HCT116 (cell line): ENCODE measurements around the gene FHL2. TPM values are rescaled to one million over a fixed set of nuclear protein-coding genes. Genes with fewer than 3 reads are reported as not detected.

Source experiments
- ATAC-seq: fragments of 200-7000 bp; cut with Tn5 transposase; 2 replicates; pipeline ENCODE4 v1.9.1; 2020; ENCODE audit warnings: mild to moderate bottlenecking, moderate library complexity
- BruUV-seq: library from RNA; stranded (reverse); fragments of 400-500 nt; replicated peaks from 2 replicates; lab custom pipeline; 2021; lab: Mats Ljungman, UMichigan
- CTCF ChIA-PET: fragments of 300-600 bp; sonication (Branson Sonifier 250); formaldehyde crosslinking; loops from one replicate; lab custom pipeline; 2021; ENCODE audit warnings: antibody characterized with exemption; lab: Charles Lee
- POLR2A ChIA-PET: fragments of 300-600, 350-600 bp; sonication (Branson Sonifier 250); formaldehyde crosslinking; loops from one replicate; lab custom pipeline; 2021; ENCODE audit warnings: antibody characterized with exemption; lab: Charles Lee
- RAD21 ChIA-PET, 2 experiments: fragments of 300-600 bp; sonication (Branson Sonifier 250); formaldehyde crosslinking; loops; one replicate each; lab custom pipeline; 2023; ENCODE audit warnings: low total read pairs in 2 of 2; ENCODE audit not compliant: uncharacterized antibody in 2 of 2, unreplicated experiment in 2 of 2, low non-redundant PET in 1 of 2; lab: Charles Lee
- DNase-seq: peaks from one replicate; pipeline ENCODE4 v3.0.0-alpha.2; 2010; ENCODE audit warnings: low read depth, low spot score
- H2AFZ ChIP-seq: fragments of 200-600 bp; shearing (Covaris generic), sonication (generic); 2 replicates; pipeline ENCODE4 v1.6.1; 2017; ENCODE audit warnings: low read depth, mixed run types, mixed read lengths, antibody characterized with exemption, low read length; ENCODE audit not compliant: poor library complexity, severe bottlenecking
- H3K27ac ChIP-seq: 2 replicates; pipeline ENCODE4 v1.5.1; 2012; ENCODE audit warnings: low read depth, low read length
- H3K27me3 ChIP-seq: fragments of 200-600 bp; sonication (generic); 2 replicates; pipeline ENCODE4 v1.6.1; 2016; ENCODE audit warnings: mixed run types, low read length, mixed read lengths; ENCODE audit not compliant: insufficient read depth
- H3K36me3 ChIP-seq, 2 experiments: fragments of 200-500 bp in 1 of 2; fragments of 200-600 bp in 1 of 2; sonication (Bioruptor generic) in 1 of 2; sonication (generic) in 1 of 2; 2 replicates each; pipeline versions ENCODE4 v1.5.1 to v1.6.1; 2014 to 2016; ENCODE audit warnings: low read length in 2 of 2, inconsistent platforms in 1 of 2, mixed read lengths in 1 of 2, mixed run types in 1 of 2; ENCODE audit not compliant: insufficient read depth in 2 of 2, control insufficient read depth in 1 of 2
- H3K4me1 ChIP-seq, 2 experiments: fragments of 200-600 bp in 1 of 2; sonication (generic) in 1 of 2; 2 replicates each; pipeline versions ENCODE4 v1.5.1 to v1.6.1; 2012 to 2017; ENCODE audit warnings: low read length in 2 of 2, inconsistent platforms in 1 of 2, mild to moderate bottlenecking in 1 of 2, mixed read lengths in 1 of 2, mixed run types in 1 of 2, moderate library complexity in 1 of 2; ENCODE audit not compliant: insufficient read depth in 2 of 2, control insufficient read depth in 1 of 2
- H3K4me2 ChIP-seq: fragments of 200-600 bp; sonication (generic); 2 replicates; pipeline ENCODE4 v1.6.1; 2017; ENCODE audit warnings: mixed run types, low read length, mixed read lengths
- H3K4me3 ChIP-seq, 2 experiments: fragments of 200-600 bp in 1 of 2; sonication (generic) in 1 of 2; replicated peaks in 1 of 2; 2 replicates each; pipeline ENCODE4 v1.5.1; 2011 to 2016; ENCODE audit warnings: low read length in 2 of 2, control low read depth in 1 of 2, low read depth in 1 of 2, mild to moderate bottlenecking in 1 of 2, mixed read lengths in 1 of 2, mixed run types in 1 of 2
- H3K79me2 ChIP-seq: fragments of 200-600 bp; sonication (generic); 2 replicates; pipeline ENCODE4 v1.6.1; 2017; ENCODE audit warnings: mild to moderate bottlenecking, mixed run types, low read length, moderate library complexity, mixed read lengths; ENCODE audit not compliant: insufficient read depth
- H3K9ac ChIP-seq: fragments of 200-600 bp; sonication (generic); 2 replicates; pipeline ENCODE4 v1.6.1; 2016; ENCODE audit warnings: low read length, mixed read lengths
- H3K9me2 ChIP-seq: fragments of 200-600 bp; sonication (generic), shearing (Covaris generic); 2 replicates; pipeline ENCODE4 v1.6.1; 2017; ENCODE audit warnings: mixed run types, mild to moderate bottlenecking, moderate library complexity; ENCODE audit not compliant: insufficient read depth
- H3K9me3 ChIP-seq, 2 experiments: fragments of 200-500 bp in 1 of 2; fragments of 200-600 bp in 1 of 2; sonication (Bioruptor generic) in 1 of 2; sonication (generic) in 1 of 2; 2 replicates each; pipeline ENCODE4 v1.6.1; 2014 to 2017; ENCODE audit warnings: low read length in 2 of 2, mixed read lengths in 2 of 2, inconsistent platforms in 1 of 2, low read depth in 1 of 2, mild to moderate bottlenecking in 1 of 2, mixed run types in 1 of 2, moderate library complexity in 1 of 2; ENCODE audit not compliant: control insufficient read depth in 1 of 2, insufficient read depth in 1 of 2
- H4K20me1 ChIP-seq: fragments of 200-600 bp; sonication (generic), shearing (Covaris generic); 2 replicates; pipeline ENCODE4 v1.6.1; 2017; ENCODE audit warnings: mixed run types, mild to moderate bottlenecking, moderate library complexity; ENCODE audit not compliant: insufficient read depth
- CBX3 ChIP-seq: IDR thresholded peaks from 2 replicates; pipeline ENCODE4 v1.6.1; 2012; ENCODE audit warnings: low read depth
- ELF1 ChIP-seq: IDR thresholded peaks from 2 replicates; pipeline ENCODE4 v1.6.1; 2012; ENCODE audit warnings: low read depth, borderline replicate concordance
- EZH2 ChIP-seq: fragments of 200-600 bp; sonication (generic); IDR thresholded peaks from 2 replicates; pipeline ENCODE4 v1.6.1; 2017; ENCODE audit warnings: antibody characterized with exemption, mixed run types
- JUND ChIP-seq: IDR thresholded peaks from 2 replicates; pipeline ENCODE4 v1.6.1; 2012
- RAD21 ChIP-seq: IDR thresholded peaks from 2 replicates; pipeline ENCODE4 v1.6.1; 2012; ENCODE audit warnings: low read depth, mild to moderate bottlenecking
- SIN3A ChIP-seq: IDR thresholded peaks from 2 replicates; pipeline ENCODE4 v1.6.1; 2012; ENCODE audit warnings: low read depth
- SP1 ChIP-seq: IDR thresholded peaks from 2 replicates; pipeline ENCODE4 v1.6.1; 2012; ENCODE audit warnings: low read depth
- intact Hi-C: fragments of 100-400 bp; cut with micrococcal nuclease; formaldehyde crosslinking; loops from 2 replicates; pipeline ENCODE4 v1.10.0; 2022
- total RNA-seq: library from RNA; stranded (reverse); gene quantifications from one replicate; pipeline ENCODE4 v1.2.1, GENCODE V29; 2021; ENCODE audit not compliant: unreplicated experiment
- TF ChIP-seq, protein P1 (sequence below): IDR thresholded peaks from 2 replicates; pipeline ENCODE4 v1.6.1; 2012; ENCODE audit warnings: low read depth
- TF ChIP-seq, protein P2 (sequence below), 3 experiments: fragments of 200-600 bp in 1 of 3; sonication (generic) in 1 of 3; IDR thresholded peaks in 2 of 3; conservative IDR thresholded peaks in 1 of 3; 2 replicates each; pipeline ENCODE4 v1.5.1; 2012 to 2017; ENCODE audit warnings: low read depth in 2 of 3, low read length in 2 of 3, antibody characterized with exemption in 1 of 3, borderline replicate concordance in 1 of 3, control low read depth in 1 of 3, mild to moderate bottlenecking in 1 of 3, mixed read lengths in 1 of 3, mixed run types in 1 of 3, moderate library complexity in 1 of 3; ENCODE audit not compliant: insufficient read depth in 1 of 3

The FHL2 gene
- total RNA-seq, 1 experiment from 2014 or later = 86.6 TPM

DNA sequence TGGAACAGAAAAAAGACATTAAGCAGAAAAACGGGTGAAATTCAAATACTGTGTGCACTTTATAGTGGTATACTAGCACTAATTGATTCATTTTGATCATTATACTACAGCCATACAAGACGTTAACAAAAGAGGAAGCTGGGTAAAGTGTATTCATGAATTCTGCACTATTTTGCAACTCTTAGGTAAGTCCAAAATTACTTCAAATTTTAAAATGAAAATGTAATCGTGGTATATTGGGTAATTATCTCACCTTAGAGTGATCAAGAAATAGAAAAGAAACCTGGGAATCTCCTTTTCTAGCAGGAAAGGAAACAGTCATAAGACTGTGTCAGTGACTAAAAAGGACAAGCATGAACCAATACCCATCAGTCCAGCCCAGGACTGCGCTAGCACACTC lies 74.8 kb downstream of the FHL2 start:
- Histone ChIP-seq H3K4me3 (no peak overlapping the region), H2AFZ (no peak overlapping the region), H3K27ac (no peak overlapping the region), H3K27me3 (no peaks in the 10 kb centered on the region), H3K9ac (no peak overlapping the region), H3K79me2 (peaks cover 85% of the 10 kb centered on the region), H3K36me3 (no peaks in the 10 kb centered on the region)
- ChIA-PET POLR2A (no interaction called here), RAD21 (no interaction called here), CTCF (no interaction called here)
- no peak for DNase-seq
- TF ChIP-seq EZH2 (no peak), ELF1 (no peak), JUND (no peak), SP1 (no peak), CBX3 (no peak), SIN3A (no peak), RAD21 (no peak)
- TF ChIP-seq, protein P1, sequence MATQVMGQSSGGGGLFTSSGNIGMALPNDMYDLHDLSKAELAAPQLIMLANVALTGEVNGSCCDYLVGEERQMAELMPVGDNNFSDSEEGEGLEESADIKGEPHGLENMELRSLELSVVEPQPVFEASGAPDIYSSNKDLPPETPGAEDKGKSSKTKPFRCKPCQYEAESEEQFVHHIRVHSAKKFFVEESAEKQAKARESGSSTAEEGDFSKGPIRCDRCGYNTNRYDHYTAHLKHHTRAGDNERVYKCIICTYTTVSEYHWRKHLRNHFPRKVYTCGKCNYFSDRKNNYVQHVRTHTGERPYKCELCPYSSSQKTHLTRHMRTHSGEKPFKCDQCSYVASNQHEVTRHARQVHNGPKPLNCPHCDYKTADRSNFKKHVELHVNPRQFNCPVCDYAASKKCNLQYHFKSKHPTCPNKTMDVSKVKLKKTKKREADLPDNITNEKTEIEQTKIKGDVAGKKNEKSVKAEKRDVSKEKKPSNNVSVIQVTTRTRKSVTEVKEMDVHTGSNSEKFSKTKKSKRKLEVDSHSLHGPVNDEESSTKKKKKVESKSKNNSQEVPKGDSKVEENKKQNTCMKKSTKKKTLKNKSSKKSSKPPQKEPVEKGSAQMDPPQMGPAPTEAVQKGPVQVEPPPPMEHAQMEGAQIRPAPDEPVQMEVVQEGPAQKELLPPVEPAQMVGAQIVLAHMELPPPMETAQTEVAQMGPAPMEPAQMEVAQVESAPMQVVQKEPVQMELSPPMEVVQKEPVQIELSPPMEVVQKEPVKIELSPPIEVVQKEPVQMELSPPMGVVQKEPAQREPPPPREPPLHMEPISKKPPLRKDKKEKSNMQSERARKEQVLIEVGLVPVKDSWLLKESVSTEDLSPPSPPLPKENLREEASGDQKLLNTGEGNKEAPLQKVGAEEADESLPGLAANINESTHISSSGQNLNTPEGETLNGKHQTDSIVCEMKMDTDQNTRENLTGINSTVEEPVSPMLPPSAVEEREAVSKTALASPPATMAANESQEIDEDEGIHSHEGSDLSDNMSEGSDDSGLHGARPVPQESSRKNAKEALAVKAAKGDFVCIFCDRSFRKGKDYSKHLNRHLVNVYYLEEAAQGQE = no peak
- TF ChIP-seq, protein P2, sequence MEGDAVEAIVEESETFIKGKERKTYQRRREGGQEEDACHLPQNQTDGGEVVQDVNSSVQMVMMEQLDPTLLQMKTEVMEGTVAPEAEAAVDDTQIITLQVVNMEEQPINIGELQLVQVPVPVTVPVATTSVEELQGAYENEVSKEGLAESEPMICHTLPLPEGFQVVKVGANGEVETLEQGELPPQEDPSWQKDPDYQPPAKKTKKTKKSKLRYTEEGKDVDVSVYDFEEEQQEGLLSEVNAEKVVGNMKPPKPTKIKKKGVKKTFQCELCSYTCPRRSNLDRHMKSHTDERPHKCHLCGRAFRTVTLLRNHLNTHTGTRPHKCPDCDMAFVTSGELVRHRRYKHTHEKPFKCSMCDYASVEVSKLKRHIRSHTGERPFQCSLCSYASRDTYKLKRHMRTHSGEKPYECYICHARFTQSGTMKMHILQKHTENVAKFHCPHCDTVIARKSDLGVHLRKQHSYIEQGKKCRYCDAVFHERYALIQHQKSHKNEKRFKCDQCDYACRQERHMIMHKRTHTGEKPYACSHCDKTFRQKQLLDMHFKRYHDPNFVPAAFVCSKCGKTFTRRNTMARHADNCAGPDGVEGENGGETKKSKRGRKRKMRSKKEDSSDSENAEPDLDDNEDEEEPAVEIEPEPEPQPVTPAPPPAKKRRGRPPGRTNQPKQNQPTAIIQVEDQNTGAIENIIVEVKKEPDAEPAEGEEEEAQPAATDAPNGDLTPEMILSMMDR (IDR thresholded peaks at IDR 0.05 in 2 of 3, conservative IDR thresholded peaks at IDR 0.05 in 1 of 3; ENCODE audit: borderline replicate concordance in 1 of 3, insufficient read depth in 1 of 3, low read depth in 2 of 3, low read length in 2 of 3) = no peak
- TF ChIP-seq, all 23 proteins: peak for 0
- H4K20me1 ChIP-seq = no peaks in the 10 kb centered on the region
- no TSS peak for BruUV-seq
- no peaks in the 10 kb centered on the region for H3K9me2 ChIP-seq
- ATAC-seq = no peak
- H3K9me3 ChIP-seq = no peaks in the 10 kb centered on the region
- H3K4me1 ChIP-seq = peaks cover 12 to 13% of the 10 kb centered on the region in 2 experiments
- intact Hi-C loops = no loop called here
- no peak overlapping the region for H3K4me2 ChIP-seq
